ENCODE data around the gene USP9X. TPM values are rescaled to one million over a fixed set of nuclear protein-coding genes. Genes with fewer than 3 reads are reported as not detected.

USP9X gene
- total RNA-seq, 3 donors from 2014 or later = 99.0 to 124 (median 112) TPM

GRCh38 chrX:41081821-41082220 lies 3.4 kb upstream of the USP9X start:
- Histone ChIP-seq H3K27ac (no peak overlapping the region), H3K27me3 (peaks cover 0 to 25% of the 10 kb centered on the region in 2 donors), H3K9me3 (no peaks in the 10 kb centered on the region), H3K4me1 (no peaks in the 10 kb centered on the region), H3K36me3 (no peaks in the 10 kb centered on the region), H3K4me3 (no peak overlapping the region)
- DNase-seq (ENCODE audit: low spot score in 2 of 2) = no peak
- TF ChIP-seq POLR2A (IDR thresholded peaks at IDR 0.05) (no peak), POLR2AphosphoS5 (IDR thresholded peaks at IDR 0.05) (no peak), CTCF (IDR thresholded peaks at IDR 0.05) (no peak)
- intact Hi-C loops (cut with DNase I; ENCODE audit: low total_unique reads) = no loop called here

- Histone ChIP-seq H3K27me3 (peaks cover 0 to 15% of the 10 kb centered on the region in 2 donors), H3K4me3 (no peak overlapping the region), H3K4me1 (no peaks in the 10 kb centered on the region), H3K36me3 (no peaks in the 10 kb centered on the region), H3K27ac (no peak overlapping the region), H3K9me3 (no peaks in the 10 kb centered on the region)
- no peak for TF ChIP-seq CTCF (IDR thresholded peaks at IDR 0.05)
- TF ChIP-seq POLR2AphosphoS5 (IDR thresholded peaks at IDR 0.05) = no peak
- intact Hi-C loops (cut with DNase I; ENCODE audit: low total_unique reads) = no loop called here
- DNase-seq (ENCODE audit: low spot score in 2 of 2) = no peak
These were observed 2.5 kb upstream of the USP9X start for GRCh38 chrX:41082783-41083182.

- intact Hi-C loops (cut with DNase I; ENCODE audit: low total_unique reads) = no loop called here
These were observed 977 bp upstream of the USP9X start for GRCh38 chrX:41084044-41084892.

GRCh38 chrX:41085512-41085877 lies 250 bp downstream of the USP9X start:
- peaks cover 0 to 10% of the 10 kb centered on the region in 2 donors for H3K27me3 ChIP-seq
- peak; percentile 52 to 54 for DNase-seq (ENCODE audit: low spot score in 2 of 2)
- H3K4me3 ChIP-seq = peak overlapping the region; percentile 83 to 97 (median 89)
- TF ChIP-seq POLR2AphosphoS5 (IDR thresholded peaks at IDR 0.05) (peak in 1 of 3 donors; percentile 49), POLR2A (IDR thresholded peaks at IDR 0.05) (no peak)
- H3K27ac ChIP-seq = peak overlapping the region; percentile 99 to 100
- peaks cover 0 to 5% of the 10 kb centered on the region in 2 donors for H3K4me1 ChIP-seq
- no peaks in the 10 kb centered on the region for H3K9me3 ChIP-seq
- intact Hi-C loops (cut with DNase I; ENCODE audit: low total_unique reads) = no loop called here
- H3K36me3 ChIP-seq = no peaks in the 10 kb centered on the region

More at GRCh38 chrX:41084044-41084892, 977 bp upstream of the USP9X start:
- H3K4me3 ChIP-seq = peak overlapping the region; percentile 83 to 97 (median 89)
- TF ChIP-seq POLR2A (IDR thresholded peaks at IDR 0.05) = peak; percentile 57
- TF ChIP-seq CTCF (IDR thresholded peaks at IDR 0.05) = peak in 1 of 3 donors; percentile 33
- TF ChIP-seq POLR2AphosphoS5 (IDR thresholded peaks at IDR 0.05) = peak; percentile 66 to 98 (median 82)
- DNase-seq (ENCODE audit: low spot score in 2 of 2) = peak; percentile 95 to 98
- H3K4me1 ChIP-seq = peaks cover 0 to 5% of the 10 kb centered on the region in 2 donors
- peaks cover 0 to 14% of the 10 kb centered on the region in 2 donors for H3K27me3 ChIP-seq
- H3K9me3 ChIP-seq = no peaks in the 10 kb centered on the region
- no peaks in the 10 kb centered on the region for H3K36me3 ChIP-seq
- peak overlapping the region; percentile 99 to 100 for H3K27ac ChIP-seq

- intact Hi-C loops (cut with DNase I; ENCODE audit: low total_unique reads) = no loop called here
- no peaks in the 10 kb centered on the region for H3K9me3 ChIP-seq
- peaks cover 0 to 5% of the 10 kb centered on the region in 2 donors for H3K4me1 ChIP-seq
- TF ChIP-seq POLR2AphosphoS5 (IDR thresholded peaks at IDR 0.05) (no peak), POLR2A (IDR thresholded peaks at IDR 0.05) (no peak), CTCF (IDR thresholded peaks at IDR 0.05) (no peak)
- peaks cover 0 to 14% of the 10 kb centered on the region in 2 donors for H3K27me3 ChIP-seq
- H3K4me3 ChIP-seq = peak overlapping the region; percentile 83 to 97 (median 89)
- DNase-seq (ENCODE audit: low spot score in 2 of 2) = peak in 1 of 2 donors; percentile 59
- no peaks in the 10 kb centered on the region for H3K36me3 ChIP-seq
- peak overlapping the region; percentile 99 to 100 for H3K27ac ChIP-seq
These were observed 807 bp downstream of the USP9X start for GRCh38 chrX:41085878-41086626.

Data from breast epithelium (tissue), 4 donors.